HUES48 (cell line): ENCODE measurements around the gene EFNA2.
A peak's percentile ranks its signal among the peaks of the same experiment; 100 is the strongest.

Experiments used
- H3K27ac ChIP-seq: one replicate; pipeline ENCODE4 v1.7.0; 2013; ENCODE audit warnings: low read depth, low read length, inconsistent platforms
- H3K27me3 ChIP-seq: 2 replicates; pipeline ENCODE4 v1.6.1; 2013; ENCODE audit warnings: mild to moderate bottlenecking, low read length; ENCODE audit not compliant: control insufficient read depth, insufficient read depth
- H3K36me3 ChIP-seq: 2 replicates; pipeline ENCODE4 v1.6.1; 2013; ENCODE audit warnings: low read length; ENCODE audit not compliant: control insufficient read depth, insufficient read depth
- H3K4me1 ChIP-seq: 2 replicates; pipeline ENCODE4 v1.6.1; 2013; ENCODE audit warnings: mild to moderate bottlenecking, low read length; ENCODE audit not compliant: control insufficient read depth, insufficient read depth
- H3K4me3 ChIP-seq: 2 replicates; pipeline ENCODE4 v1.5.1; 2013; ENCODE audit warnings: mild to moderate bottlenecking, low read depth, low read length
- H3K9ac ChIP-seq: 2 replicates; pipeline ENCODE4 v1.6.1; 2013; ENCODE audit warnings: mild to moderate bottlenecking, low read depth, low read length, moderate library complexity
- H3K9me3 ChIP-seq: 2 replicates; pipeline ENCODE4 v1.6.1; 2013; ENCODE audit warnings: low read length; ENCODE audit not compliant: control insufficient read depth, insufficient read depth

Gene EFNA2

GRCh38 chr19:1256646-1257474, 28.8 kb upstream of the EFNA2 start:
- Histone ChIP-seq H3K4me3 (no peak overlapping the region), H3K9ac (no peak overlapping the region), H3K27me3 (no peaks in the 10 kb centered on the region), H3K4me1 (peaks cover 18% of the 10 kb centered on the region; the same call in 1 of the 2 replicates), H3K36me3 (peaks cover 50% of the 10 kb centered on the region), H3K27ac (peak overlapping the region; percentile 3), H3K9me3 (no peaks in the 10 kb centered on the region)

DNA sequence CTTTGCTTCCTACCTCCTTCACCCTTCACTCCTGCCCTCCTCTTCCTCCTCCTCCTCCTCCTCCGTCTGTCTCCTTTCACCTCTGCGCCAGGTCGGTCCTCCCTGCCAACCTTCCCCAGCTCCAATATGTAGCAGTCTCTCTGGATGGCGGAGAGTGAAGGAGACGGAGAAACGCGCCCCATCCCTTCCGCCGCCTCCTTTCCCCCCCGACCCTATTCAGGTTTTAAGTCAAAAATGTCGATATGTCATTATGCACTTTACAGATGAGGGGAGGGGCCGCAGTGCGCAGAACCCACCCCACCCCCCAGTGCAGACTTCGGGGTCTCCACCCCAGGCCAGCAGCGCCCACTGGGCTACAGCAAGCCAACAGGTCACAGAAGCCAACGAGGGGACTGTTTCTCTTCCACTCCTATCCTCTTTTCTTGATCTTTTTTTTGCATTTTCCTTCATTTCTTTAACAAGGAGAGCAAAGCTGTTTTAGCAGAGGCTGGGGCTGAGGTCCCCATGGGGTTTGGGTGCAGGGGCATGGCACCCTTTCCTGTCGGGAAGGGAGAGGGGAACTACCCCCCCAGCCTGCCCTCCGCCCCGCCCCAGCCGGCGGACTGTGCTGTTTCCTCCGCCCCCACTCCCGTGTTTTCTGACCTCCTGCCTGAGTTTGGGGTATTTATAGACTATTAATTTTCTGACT, 28.1 kb upstream of the EFNA2 start:
- H3K36me3 ChIP-seq, result peaks cover 49% of the 10 kb centered on the region
- H3K27me3 ChIP-seq, result no peaks in the 10 kb centered on the region
- H3K9me3 ChIP-seq, result no peaks in the 10 kb centered on the region
- no peak overlapping the region for H3K4me3 ChIP-seq
- H3K9ac ChIP-seq, result no peak overlapping the region
- H3K27ac ChIP-seq, result peak overlapping the region; percentile 64
- H3K4me1 ChIP-seq, result peaks cover 24% of the 10 kb centered on the region; the same call in 1 of the 2 replicates

GRCh38 chr19:1258163-1258492, 27.5 kb upstream of the EFNA2 start:
- Histone ChIP-seq H3K9ac (no peak overlapping the region), H3K27ac (peak overlapping the region; percentile 92), H3K36me3 (peaks cover 49% of the 10 kb centered on the region), H3K27me3 (no peaks in the 10 kb centered on the region), H3K4me1 (peaks cover 29% of the 10 kb centered on the region), H3K9me3 (no peaks in the 10 kb centered on the region), H3K4me3 (no peak overlapping the region)

DNA sequence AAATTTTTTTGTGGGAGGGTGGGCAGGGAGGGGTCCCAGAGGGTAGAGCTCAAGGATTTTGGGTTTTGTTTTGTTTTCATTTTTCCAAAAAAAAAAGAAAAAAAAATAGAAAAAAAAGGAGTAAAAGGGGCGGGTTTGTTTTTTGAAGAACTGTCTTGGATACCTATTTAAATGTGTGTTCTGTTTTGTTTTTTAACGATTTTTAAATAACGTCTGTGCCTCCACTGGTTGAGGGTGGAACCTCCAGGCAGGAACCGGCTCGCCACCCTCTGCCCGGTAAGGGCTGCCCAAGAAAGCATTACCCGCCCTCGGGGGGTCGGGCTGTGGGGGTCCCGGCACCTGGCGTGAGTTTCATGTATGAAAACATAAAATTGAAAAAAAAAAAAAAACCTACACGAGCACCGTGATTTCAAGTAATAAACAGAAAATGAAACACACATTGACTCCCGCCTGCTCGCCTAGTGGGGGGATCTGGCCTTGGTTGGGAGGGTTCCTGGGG, 26.9 kb upstream of the EFNA2 start:
- no peaks in the 10 kb centered on the region for H3K27me3 ChIP-seq
- H3K4me1 ChIP-seq, result peaks cover 32% of the 10 kb centered on the region
- no peak overlapping the region for H3K4me3 ChIP-seq
- no peaks in the 10 kb centered on the region for H3K9me3 ChIP-seq
- H3K27ac ChIP-seq, result peak overlapping the region; percentile 92
- H3K36me3 ChIP-seq, result peaks cover 43% of the 10 kb centered on the region
- no peak overlapping the region for H3K9ac ChIP-seq

DNA sequence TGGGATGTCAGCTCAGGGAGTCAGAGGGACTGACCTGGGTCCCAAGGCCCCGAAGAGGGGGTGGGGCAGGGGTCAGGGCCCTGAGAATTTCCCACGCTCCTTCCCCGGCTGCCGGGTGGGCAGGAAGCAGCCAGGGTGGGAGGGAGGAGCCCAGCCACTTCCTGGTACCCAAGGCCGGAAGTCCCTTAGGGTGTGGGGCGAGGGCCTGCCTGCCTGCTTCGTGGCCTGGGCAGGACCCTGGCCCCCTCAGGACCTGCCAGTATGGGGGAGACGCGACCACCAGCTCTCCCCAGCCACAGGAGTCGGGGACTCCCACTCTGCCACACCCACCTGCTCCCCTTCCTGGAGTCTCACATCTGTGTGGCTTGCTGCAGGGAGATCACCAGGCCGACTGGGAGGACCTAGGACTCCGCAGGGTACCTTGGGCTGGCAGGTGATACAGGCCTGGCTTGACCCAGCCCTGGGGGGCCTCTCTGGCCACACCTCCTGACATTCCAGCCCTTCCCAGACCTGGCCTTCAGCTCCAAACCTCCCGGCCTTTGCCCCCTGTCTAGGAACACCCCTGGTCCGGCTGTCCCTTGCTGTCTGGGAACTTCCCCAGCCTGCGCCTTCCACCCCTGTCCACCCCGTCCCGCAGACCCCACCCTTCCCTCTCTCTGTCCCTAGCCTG, 26.3 kb upstream of the EFNA2 start:
- Histone ChIP-seq H3K36me3 (peaks cover 37% of the 10 kb centered on the region), H3K4me3 (0 out of 2 replicates have a peak overlapping the region, but pooled peaks have one; percentile 18), H3K27me3 (no peaks in the 10 kb centered on the region), H3K27ac (peak overlapping the region; percentile 92), H3K9me3 (no peaks in the 10 kb centered on the region), H3K4me1 (peaks cover 32% of the 10 kb centered on the region), H3K9ac (no peak overlapping the region)

DNA sequence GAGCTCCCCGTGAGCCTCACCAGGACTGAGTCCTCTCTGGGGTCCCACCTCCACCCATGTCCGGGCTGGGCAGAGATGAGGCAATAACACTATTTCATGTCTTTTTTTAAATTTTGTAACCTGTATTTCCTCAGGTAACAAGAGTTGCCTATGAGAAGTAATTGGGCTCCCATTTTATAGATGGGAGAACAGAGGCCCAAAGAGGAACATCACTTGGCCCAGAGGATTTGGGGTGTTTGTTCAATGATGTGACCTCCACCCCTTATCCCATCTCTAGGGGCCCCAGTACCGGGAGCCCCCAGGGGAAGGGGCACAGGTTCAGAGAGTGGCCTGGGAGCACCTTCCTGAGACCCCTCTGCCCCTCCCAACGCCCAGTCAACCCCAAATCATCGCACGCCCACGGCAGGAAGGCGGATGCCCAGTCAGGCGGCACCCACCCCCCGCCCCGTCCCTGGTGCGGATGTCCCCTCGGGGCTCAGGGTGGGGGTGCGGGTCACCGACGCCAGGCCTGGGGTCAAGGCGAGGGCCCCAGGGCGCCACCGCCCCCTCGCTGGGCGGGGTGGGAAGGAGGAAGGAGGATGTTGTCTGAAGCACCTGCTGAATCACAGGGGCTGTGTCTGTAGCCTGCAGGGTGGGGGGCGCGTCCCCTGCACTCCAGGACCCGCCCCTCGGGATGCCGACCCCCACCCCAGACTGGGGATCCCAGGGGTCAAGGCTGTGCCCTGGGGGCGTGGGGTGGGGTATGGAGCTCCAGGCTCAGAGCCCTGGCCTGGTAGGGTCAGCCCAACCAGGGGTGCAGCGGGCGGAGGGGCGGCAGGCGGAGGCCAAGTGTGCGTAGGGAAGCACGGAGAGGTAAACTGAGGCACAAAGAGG, 25.6 kb upstream of the EFNA2 start:
- Histone ChIP-seq H3K36me3 (peaks cover 29% of the 10 kb centered on the region), H3K4me3 (peak overlapping the region; percentile 83), H3K27me3 (no peaks in the 10 kb centered on the region), H3K27ac (peak overlapping the region; percentile 92), H3K4me1 (peaks cover 38% of the 10 kb centered on the region), H3K9ac (no peak overlapping the region), H3K9me3 (no peaks in the 10 kb centered on the region)

DNA sequence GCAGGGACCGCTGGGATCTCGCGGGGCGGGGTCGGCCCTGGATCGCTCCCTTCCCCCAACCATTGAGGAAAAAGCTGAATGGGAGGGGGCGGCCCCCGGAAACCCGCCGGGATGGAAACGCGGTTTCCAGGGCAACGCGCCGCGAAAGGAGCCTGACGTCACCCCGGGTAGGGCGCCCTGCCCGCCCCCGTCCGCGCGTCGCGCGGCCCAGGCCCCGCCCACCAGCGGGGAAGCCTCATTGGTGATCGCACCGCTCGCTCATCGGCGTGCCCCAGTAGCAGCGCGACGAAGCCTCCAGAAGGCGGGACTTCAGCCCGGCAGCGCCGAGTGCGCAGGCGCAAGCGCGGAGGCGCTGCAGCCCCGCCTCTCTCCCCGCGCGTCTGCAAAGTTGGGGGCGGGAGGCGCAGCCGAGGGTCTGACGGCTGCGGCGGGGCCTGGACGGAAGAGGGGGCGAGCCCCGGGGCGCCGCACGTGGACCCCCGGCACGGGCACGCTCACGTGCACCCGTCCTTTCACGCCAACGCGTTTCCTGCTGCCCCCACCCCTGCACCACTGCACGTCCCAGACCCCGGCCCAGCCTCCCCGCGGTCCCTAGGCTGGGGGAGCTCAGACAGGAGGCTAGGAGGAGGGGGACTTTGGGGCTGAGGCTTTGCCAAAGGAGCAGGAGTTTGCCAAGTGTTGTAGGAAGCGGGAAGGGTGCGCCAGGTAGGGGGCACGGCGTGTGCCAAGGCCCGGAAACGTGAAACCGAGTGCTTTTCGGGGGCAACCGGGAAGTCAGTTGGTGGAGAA, 24.7 kb upstream of the EFNA2 start:
- Histone ChIP-seq H3K36me3 (peaks cover 21% of the 10 kb centered on the region), H3K4me1 (peaks cover 44% of the 10 kb centered on the region), H3K9ac (peak overlapping the region; percentile 56; the same call in 1 of the 2 replicates), H3K9me3 (no peaks in the 10 kb centered on the region), H3K27ac (peak overlapping the region; percentile 92), H3K27me3 (no peaks in the 10 kb centered on the region), H3K4me3 (peak overlapping the region; percentile 83)

- H3K9ac ChIP-seq, result peak overlapping the region; percentile 56
- peak overlapping the region; percentile 89 for H3K27ac ChIP-seq
- no peaks in the 10 kb centered on the region for H3K27me3 ChIP-seq
- peaks cover 18% of the 10 kb centered on the region for H3K36me3 ChIP-seq
- H3K4me1 ChIP-seq, result peaks cover 46% of the 10 kb centered on the region
- H3K9me3 ChIP-seq, result no peaks in the 10 kb centered on the region
- H3K4me3 ChIP-seq, result peak overlapping the region; percentile 83
Measured at GRCh38 chr19:1261538-1261797, 24.2 kb upstream of the EFNA2 start.

DNA sequence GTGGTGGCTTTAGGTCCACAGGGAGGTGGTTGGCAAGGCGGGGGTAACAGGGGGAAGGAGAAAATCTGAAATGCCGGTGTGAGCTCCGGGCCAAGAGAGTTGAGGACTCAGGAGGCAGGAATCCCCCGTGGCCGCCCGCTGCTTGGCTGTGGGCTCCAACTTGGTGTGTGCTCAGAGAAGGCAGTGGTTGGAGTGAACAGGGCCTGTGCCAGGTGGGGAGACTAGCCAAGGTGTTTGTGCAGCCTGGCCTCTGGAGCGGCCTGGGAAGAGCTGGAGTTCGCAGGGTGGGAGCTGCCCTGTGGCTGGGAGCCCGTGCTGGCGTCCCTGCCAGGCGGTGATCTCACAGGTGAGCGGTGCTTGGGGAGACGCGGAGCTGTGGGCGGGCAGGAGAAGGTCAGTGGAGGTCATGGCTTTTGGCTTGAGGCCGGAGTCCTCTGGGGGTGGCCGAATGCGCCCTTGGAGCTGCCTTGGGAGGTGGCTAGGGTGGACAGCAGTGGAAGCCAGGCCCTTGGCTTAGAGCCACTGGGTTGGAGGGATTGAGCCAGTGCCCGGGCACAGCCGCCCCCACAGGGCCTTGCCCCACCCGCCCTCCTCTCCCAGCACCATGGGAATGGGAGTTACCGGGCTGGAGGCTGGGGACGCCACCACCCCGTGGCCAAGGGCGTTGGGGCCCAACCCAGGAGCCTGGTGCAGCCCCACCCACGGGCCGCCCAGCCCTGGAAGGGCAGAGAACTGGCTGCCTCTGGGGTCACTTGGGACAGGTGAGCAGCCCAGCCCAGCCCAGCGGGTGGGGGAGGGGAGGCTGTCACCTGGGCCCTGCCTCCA, 23.7 kb upstream of the EFNA2 start:
- Histone ChIP-seq H3K27ac (peak overlapping the region; percentile 89), H3K36me3 (peaks cover 12% of the 10 kb centered on the region), H3K27me3 (peaks cover under 1% of the 10 kb centered on the region; the same call in 1 of the 2 replicates), H3K4me1 (peaks cover 46% of the 10 kb centered on the region), H3K9ac (peak overlapping the region; percentile 56), H3K4me3 (peak overlapping the region; percentile 83), H3K9me3 (no peaks in the 10 kb centered on the region)
